HEK293 (cell line): Measurements from ENCODE around the gene HAND2.

Experiments used
- CTCF ChIP-seq: fragments of 450-650 bp; formaldehyde crosslinking; IDR thresholded peaks from 2 replicates; pipeline ENCODE4 v1.5.1; 2016; ENCODE audit warnings: missing biosample characterization, missing genetic modification characterization
- HOXA7 ChIP-seq: sonication (generic); formaldehyde crosslinking; IDR thresholded peaks from 2 replicates; pipeline ENCODE4 v1.8.1; 2022; ENCODE audit warnings: missing genetic modification reagents, borderline replicate concordance
- KLF9 ChIP-seq: fragments of 450-650 bp; formaldehyde crosslinking; IDR thresholded peaks from 2 replicates; pipeline ENCODE4 v1.5.1; 2016; ENCODE audit warnings: missing biosample characterization, missing genetic modification characterization, low read depth
- REST ChIP-seq: fragments of 450-650 bp; formaldehyde crosslinking; IDR thresholded peaks from 2 replicates; pipeline ENCODE4 v1.5.1; 2016; ENCODE audit warnings: missing biosample characterization, missing genetic modification characterization
- YY1 ChIP-seq: fragments of 450-650 bp; formaldehyde crosslinking; IDR thresholded peaks from 2 replicates; pipeline ENCODE4 v1.5.1; 2018; ENCODE audit warnings: missing biosample characterization, missing genetic modification characterization
- ZBTB49 ChIP-seq: fragments of 450-650 bp; formaldehyde crosslinking; IDR thresholded peaks from 2 replicates; pipeline ENCODE4 v1.5.1; 2016; ENCODE audit warnings: missing biosample characterization, missing genetic modification characterization, low read depth
- ZFHX2 ChIP-seq: fragments of 450-650 bp; formaldehyde crosslinking; conservative IDR thresholded peaks from 2 replicates; pipeline ENCODE4 v1.5.1; 2016; ENCODE audit warnings: missing biosample characterization, missing genetic modification characterization
- ZNF121 ChIP-seq: fragments of 450-650 bp; formaldehyde crosslinking; IDR thresholded peaks from 2 replicates; pipeline ENCODE4 v1.5.1; 2016; ENCODE audit warnings: missing biosample characterization, missing genetic modification characterization
- ZNF362 ChIP-seq: fragments of 450-650 bp; formaldehyde crosslinking; IDR thresholded peaks from 2 replicates; pipeline ENCODE4 v1.5.1; 2016; ENCODE audit warnings: missing biosample characterization, missing genetic modification characterization
- ZNF791 ChIP-seq: fragments of 450-650 bp; formaldehyde crosslinking; IDR thresholded peaks from 2 replicates; pipeline ENCODE4 v1.5.1; 2016; ENCODE audit warnings: missing biosample characterization, missing genetic modification characterization
- ZSCAN23 ChIP-seq: fragments of 450-650 bp; formaldehyde crosslinking; IDR thresholded peaks from 2 replicates; pipeline ENCODE4 v1.5.1; 2016; ENCODE audit warnings: missing biosample characterization, missing genetic modification characterization

GRCh38 chr4:173564461-173564860 is 34.4 kb upstream of the HAND2 start:
- TF ChIP-seq CTCF (no peak), ZFHX2 (tag by site-specific recombination) (no peak), ZNF121 (no peak), ZSCAN23 (no peak), REST (no peak), ZNF362 (no peak), ZNF791 (tag by site-specific recombination) (no peak), ZBTB49 (tag by site-specific recombination) (no peak), KLF9 (tag by site-specific recombination) (no peak), HOXA7 (no peak), YY1 (no peak)
